ENCODE measurements around the gene LYPD6B. TPM values are rescaled to one million over a fixed set of nuclear protein-coding genes. Genes with fewer than 3 reads are reported as not detected.

Gene LYPD6B
- total and polyA plus RNA-seq, 2 experiments from 2014 or later = 1.7 to 3.6 TPM

GRCh38 chr2:149170156-149170555 is 131.7 kb downstream of the LYPD6B start:
- H3K4me2 ChIP-seq = no peak overlapping the region
- H3K9me3 Mint-ChIP-seq = no peaks in the 10 kb centered on the region
- no peaks in the 10 kb centered on the region for H3F3A ChIP-seq (replicated peaks; ENCODE audit: low read depth)
- peaks cover 3% of the 10 kb centered on the region; the same call in 2 of the 3 replicates for H3K36me3 Mint-ChIP-seq (ENCODE audit: low read depth)
- H3K27ac ChIP-seq (ENCODE audit: low read depth) = no peak overlapping the region
- H3K79me2 ChIP-seq (replicated peaks; ENCODE audit: insufficient read depth) = no peaks in the 10 kb centered on the region
- TF ChIP-seq POLR2AphosphoS5 (IDR thresholded peaks at IDR 0.05; ENCODE audit: low read depth) (no peak), ZNF462 (CRISPR knock-in tag; IDR thresholded peaks at IDR 0.05) (no peak), ZNF114 (CRISPR knock-in tag; IDR thresholded peaks at IDR 0.05) (no peak), ETS1 (IDR thresholded peaks at IDR 0.05) (no peak), JUNB (IDR thresholded peaks at IDR 0.05; ENCODE audit: unreplicated experiment) (no peak), NANOG (IDR thresholded peaks at IDR 0.05; ENCODE audit: borderline replicate concordance) (no peak), REST (IDR thresholded peaks at IDR 0.05; ENCODE audit: unreplicated experiment) (no peak), EZH2phosphoT487 (IDR thresholded peaks at IDR 0.05; ENCODE audit: unreplicated experiment) (no peak)
- H4K20me1 ChIP-seq (replicated peaks; ENCODE audit: insufficient read depth) = no peaks in the 10 kb centered on the region; the same call in 1 of the 2 replicates
- no peak overlapping the region for H3K4me3 ChIP-seq
- no peak overlapping the region for H3K27ac Mint-ChIP-seq
- H3K9me2 ChIP-seq (ENCODE audit: insufficient read depth) = no peaks in the 10 kb centered on the region
- peaks cover 1% of the 10 kb centered on the region for H3K27me3 Mint-ChIP-seq (ENCODE audit: insufficient read depth, low read depth, poor library complexity)
- H2AFZ ChIP-seq = no peak overlapping the region
- no peak overlapping the region for H3K4me3 Mint-ChIP-seq
- no peaks in the 10 kb centered on the region for H3K4me1 ChIP-seq (ENCODE audit: insufficient read depth)
- ATAC-seq = no peak
- no peak for DNase-seq (ENCODE audit: low spot score)
- H3K36me3 ChIP-seq (ENCODE audit: insufficient read depth) = no peaks in the 10 kb centered on the region
- no peaks in the 10 kb centered on the region for H3K27me3 ChIP-seq (ENCODE audit: insufficient read depth)
- peaks cover 4% of the 10 kb centered on the region; the same call in 2 of the 3 replicates for H3K4me1 Mint-ChIP-seq
